Colon (tissue), 2 donors: ENCODE results near the gene PVRIG.
"Not testable (repeated sequence)": the region's sequence is repeated elsewhere in the genome, so short reads cannot be mapped to it uniquely, and the experiment has no call there.

Source experiments
- FAIRE-seq: peaks from 2 replicates; lab custom pipeline; 2012; peaks lifted over from hg19 to GRCh38; lab: Jason Lieb, UNC
- donor health status: control.
- donor health status: control.

The PVRIG gene

GRCh38 chr7:100234660-100235317 lies 15.0 kb downstream of the PVRIG start:
- not testable (repeated sequence) for FAIRE-seq

DNA sequence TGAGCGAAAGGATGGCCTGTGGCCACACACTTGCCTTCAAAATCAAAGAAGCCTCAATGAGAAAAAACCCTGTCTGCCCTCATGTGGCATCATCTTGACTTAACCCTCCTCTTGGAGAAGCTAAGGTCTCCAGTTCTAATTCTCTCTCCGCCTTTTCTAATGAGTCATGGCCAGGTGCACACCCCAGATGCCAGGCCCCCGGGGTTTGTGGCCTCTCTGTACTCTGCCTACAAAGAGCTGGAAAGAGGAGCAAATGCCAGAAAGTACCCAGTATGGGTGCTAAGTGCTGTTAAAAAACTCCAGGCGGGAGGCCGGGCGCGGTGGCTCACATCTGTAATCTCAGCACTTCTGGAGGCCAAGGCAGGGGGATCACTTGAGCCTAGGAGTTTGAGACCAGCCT lies 20.2 kb downstream of the PVRIG start:
- FAIRE-seq = not testable (repeated sequence)

DNA sequence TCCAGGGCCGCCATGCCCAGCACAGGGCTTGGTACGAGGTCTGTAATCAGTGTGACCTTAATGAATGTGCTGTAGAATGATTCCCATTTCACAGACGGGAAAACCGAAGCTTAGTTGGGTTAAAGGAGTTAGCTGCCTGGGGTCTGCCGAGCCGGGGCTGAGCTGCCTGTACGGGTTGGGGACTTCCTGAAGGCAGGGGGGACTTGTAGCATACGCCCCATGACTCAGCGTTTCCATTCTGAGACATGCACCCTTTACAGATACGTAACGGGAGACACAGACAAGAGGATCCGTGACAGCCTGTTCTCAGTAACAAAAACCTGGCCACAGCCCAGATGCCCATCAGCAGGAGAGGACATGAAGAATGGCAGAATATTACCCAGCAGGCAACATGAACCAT lies 23.6 kb downstream of the PVRIG start:
- FAIRE-seq = not testable (repeated sequence)

- FAIRE-seq = not testable (repeated sequence)
Observed at GRCh38 chr7:100244988-100245605, 25.3 kb downstream of the PVRIG start.

DNA sequence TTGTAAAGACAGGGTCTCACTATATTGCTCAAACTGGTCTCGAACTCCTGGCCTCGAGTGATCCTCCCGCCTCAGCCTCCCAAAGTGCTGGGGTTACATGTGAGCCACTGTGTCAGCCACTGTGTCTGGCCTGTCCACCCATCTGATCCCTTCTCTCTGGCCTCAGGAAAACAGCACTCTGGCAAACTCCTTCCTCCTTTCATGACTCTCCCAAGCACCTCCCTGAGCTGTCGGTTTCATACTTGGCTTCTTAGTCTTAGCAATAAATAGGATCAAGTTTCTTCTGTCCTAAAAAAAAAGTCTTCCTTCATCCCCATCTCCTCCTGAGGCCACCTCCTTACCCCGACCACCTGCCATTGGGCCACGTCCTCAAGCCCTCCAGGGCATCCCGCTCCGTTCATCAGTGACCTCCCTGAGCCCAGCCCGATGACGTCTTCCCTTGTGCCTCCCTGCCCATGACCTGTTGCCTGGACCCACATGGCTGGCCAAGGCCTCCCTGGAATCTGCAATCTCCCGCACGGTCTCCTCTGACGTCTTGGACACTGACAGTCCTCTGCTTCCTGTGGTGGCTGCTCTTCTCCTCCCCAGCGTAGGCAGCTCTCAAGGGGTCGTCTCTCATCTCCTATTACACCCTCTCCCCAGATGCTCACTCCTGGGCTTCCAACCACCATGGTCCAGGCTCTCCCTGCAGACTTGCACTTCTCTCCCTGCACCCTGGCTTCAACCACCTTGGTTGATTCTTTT lies 26.5 kb downstream of the PVRIG start:
- FAIRE-seq = not testable (repeated sequence)

DNA sequence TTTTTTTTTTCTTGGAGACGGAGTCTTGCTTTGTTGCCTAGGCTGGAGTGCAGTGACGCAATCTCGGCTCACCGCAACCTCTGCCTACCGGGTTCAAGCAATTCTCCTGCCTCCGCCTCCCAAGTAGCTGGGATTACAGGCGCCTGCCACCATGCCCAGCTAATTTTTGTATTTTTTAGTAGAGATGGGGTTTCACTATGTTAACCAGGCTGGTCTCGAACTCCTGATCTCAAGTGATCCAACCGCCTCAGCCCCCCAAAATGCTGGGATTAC lies 27.1 kb downstream of the PVRIG start:
- FAIRE-seq = not testable (repeated sequence)

GRCh38 chr7:100247152-100247757 lies 27.5 kb downstream of the PVRIG start:
- no peak for FAIRE-seq

- no peak for FAIRE-seq
Observed at GRCh38 chr7:100248483-100248882, 28.7 kb downstream of the PVRIG start.

- no peak for FAIRE-seq
Observed at GRCh38 chr7:100257017-100257416, 37.3 kb downstream of the PVRIG start.

- not testable (repeated sequence) for FAIRE-seq
Observed at GRCh38 chr7:100259984-100260383, 40.2 kb downstream of the PVRIG start.

DNA sequence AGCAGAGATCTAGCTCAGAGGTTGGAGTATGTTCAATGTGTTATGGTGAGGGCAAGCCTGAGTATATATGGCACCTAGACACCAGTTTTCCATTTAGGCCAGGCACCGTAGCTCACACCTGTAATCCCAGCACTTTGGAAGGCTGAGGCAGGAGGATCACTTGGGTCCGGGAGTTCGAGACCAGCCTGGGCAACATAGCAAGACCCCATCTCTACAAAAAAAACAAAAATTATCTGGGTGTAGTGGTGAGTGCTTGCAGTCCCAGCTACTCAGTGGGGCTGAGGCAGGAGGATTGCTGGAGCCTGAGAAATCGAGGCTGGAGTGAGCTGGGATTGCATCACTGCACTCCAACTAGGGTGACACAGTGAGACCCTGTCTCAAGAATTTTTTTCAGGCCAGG lies 43.1 kb downstream of the PVRIG start:
- FAIRE-seq = not testable (repeated sequence)

GRCh38 chr7:100264223-100264622 lies 44.5 kb downstream of the PVRIG start:
- FAIRE-seq = not testable (repeated sequence)

- not testable (repeated sequence) for FAIRE-seq
Observed at GRCh38 chr7:100264669-100265165, 45.0 kb downstream of the PVRIG start.

DNA sequence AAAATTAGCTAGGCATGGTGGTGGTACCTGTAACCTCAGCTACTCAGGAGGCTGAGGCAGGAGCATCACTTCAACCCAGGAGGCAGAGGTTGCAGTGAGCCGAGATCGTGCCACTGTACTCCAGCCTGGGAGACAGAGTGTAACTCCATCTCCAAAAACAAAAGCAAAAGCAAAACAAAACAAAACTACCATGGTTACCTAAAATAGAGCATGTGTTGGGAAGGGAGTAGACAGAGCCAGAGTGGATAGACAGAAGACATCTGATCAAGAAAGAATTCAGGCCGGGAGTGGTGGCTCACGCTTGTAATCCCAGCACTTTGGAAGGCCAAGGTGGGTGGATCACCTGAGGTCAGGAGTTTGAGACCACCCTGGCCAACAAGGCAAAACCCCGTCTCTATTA lies 46.1 kb downstream of the PVRIG start:
- FAIRE-seq = not testable (repeated sequence)

GRCh38 chr7:100266576-100267354 lies 47.0 kb downstream of the PVRIG start:
- no peak for FAIRE-seq

- FAIRE-seq = no peak
Observed at GRCh38 chr7:100267648-100268047, 47.9 kb downstream of the PVRIG start.

DNA sequence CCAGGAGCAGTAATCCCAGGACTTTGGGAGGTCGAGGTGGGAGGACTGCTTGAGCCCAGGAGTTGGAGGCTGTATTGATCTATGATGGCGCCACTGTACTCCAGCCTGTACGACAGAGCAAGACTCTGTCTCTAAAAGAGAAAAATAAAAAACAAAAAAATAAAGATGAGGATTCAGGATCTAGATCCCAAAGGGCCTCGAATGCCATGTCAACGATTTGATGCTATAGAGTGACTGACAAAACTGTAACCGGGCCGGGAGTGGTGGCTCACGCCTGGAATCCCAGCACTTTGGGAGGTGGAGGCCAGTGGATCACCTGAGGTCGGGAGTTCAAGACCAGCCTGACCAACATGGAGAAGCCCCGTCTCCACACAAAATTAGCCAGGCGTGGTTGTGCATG lies 49.1 kb downstream of the PVRIG start:
- not testable (repeated sequence) for FAIRE-seq

DNA sequence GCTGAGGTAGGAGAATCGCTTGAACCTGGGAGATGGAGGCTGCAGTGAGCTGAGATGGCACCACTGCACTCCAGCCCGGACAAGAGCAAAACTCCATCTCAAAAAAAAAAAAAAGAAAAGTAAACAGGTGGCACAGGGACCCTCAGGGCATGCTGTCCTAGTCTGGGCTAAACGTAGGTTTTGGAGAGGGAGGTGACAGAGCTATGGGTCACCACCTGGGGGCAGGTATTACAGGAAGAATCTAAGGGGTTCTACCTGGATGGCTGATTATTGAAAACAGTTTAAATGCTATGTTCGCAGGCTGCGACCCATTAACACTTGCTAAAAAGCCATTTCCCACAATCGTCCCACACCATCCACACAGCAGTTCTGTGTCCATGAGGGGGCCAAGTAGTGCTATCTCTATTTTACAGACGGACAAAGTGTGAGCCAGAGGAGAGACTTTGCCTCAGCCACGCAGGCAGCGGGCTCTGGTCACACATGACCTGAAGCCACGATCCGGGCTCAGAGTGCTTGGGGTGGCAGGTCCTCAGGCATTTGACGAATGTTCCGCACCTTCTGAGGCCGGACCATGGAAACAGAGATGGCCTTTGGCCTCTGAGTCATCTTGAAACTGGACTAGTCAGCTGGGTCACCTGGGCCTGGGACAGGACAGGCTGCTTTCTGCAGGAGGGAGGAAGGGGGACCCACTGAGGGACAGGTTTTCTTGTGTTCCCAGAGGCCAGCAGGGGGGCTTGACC lies 49.7 kb downstream of the PVRIG start:
- not testable (repeated sequence) for FAIRE-seq

GRCh38 chr7:100270046-100270918 lies 50.5 kb downstream of the PVRIG start:
- not testable (repeated sequence) for FAIRE-seq
